ENCODE data around the gene LPIN3.
A peak's percentile ranks its signal among the peaks of the same experiment; 100 is the strongest.

Gene LPIN3

GRCh38 chr20:41314386-41314785, 26.2 kb upstream of the LPIN3 start:
- DNase-seq (ENCODE audit: low read depth) = no peak
- TF ChIP-seq CTCF (conservative IDR thresholded peaks at IDR 0.05; ENCODE audit: low read length) = no peak
- H3K4me3 ChIP-seq (ENCODE audit: low read length) = no peak overlapping the region

- TF ChIP-seq CTCF (conservative IDR thresholded peaks at IDR 0.05; ENCODE audit: low read length) = no peak
- peak; percentile 59 for DNase-seq (ENCODE audit: low read depth)
- peak overlapping the region; percentile 95 for H3K4me3 ChIP-seq (ENCODE audit: low read length)
These were observed 24.6 kb upstream of the LPIN3 start for GRCh38 chr20:41316051-41316450.

- peak overlapping the region; percentile 95 for H3K4me3 ChIP-seq (ENCODE audit: low read length)
- no peak for TF ChIP-seq CTCF (conservative IDR thresholded peaks at IDR 0.05; ENCODE audit: low read length)
- peak; percentile 91 for DNase-seq (ENCODE audit: low read depth)
These were observed 23.7 kb upstream of the LPIN3 start for GRCh38 chr20:41316602-41317545.

- peak within 1 kb of the TSS; percentile 95 for H3K4me3 ChIP-seq (ENCODE audit: low read length)
- TF ChIP-seq CTCF (conservative IDR thresholded peaks at IDR 0.05; ENCODE audit: low read length) = no peak
- peak; percentile 96 for DNase-seq (ENCODE audit: low read depth)
These were observed 22.9 kb upstream of the LPIN3 start, which contains the start of gene ZHX3 for GRCh38 chr20:41317546-41318270. TSS of gene ZHX3 (minus strand) at chr20:41317731. CDS start at chr20:41204916, 112,815 bp downstream.

GRCh38 chr20:41318271-41318649, 22.4 kb upstream of the LPIN3 start:
- H3K4me3 ChIP-seq (ENCODE audit: low read length) = peak overlapping the region; percentile 70
- DNase-seq (ENCODE audit: low read depth) = no peak

GRCh38 chr20:41320441-41320840, 20.2 kb upstream of the LPIN3 start:
- TF ChIP-seq CTCF (conservative IDR thresholded peaks at IDR 0.05; ENCODE audit: low read length) = no peak
- H3K4me3 ChIP-seq (ENCODE audit: low read length) = no peak overlapping the region
- DNase-seq (ENCODE audit: low read depth) = no peak

More at GRCh38 chr20:41318271-41318649, 22.4 kb upstream of the LPIN3 start:
- no peak for TF ChIP-seq CTCF (conservative IDR thresholded peaks at IDR 0.05; ENCODE audit: low read length)

Data from AG10803 (cell line).